ENCODE measurements around the gene CGNL1. TPM values are rescaled to one million over a fixed set of nuclear protein-coding genes. Genes with fewer than 3 reads are reported as not detected.

The CGNL1 gene
- total and polyA plus RNA-seq, 10 of the 15 experiments (the other 5 are each of a cell fraction or from before 2014, with no cell fraction given): under 0.01 to 0.27 (median 0.04) TPM; not detected in 3

- TF ChIP-seq IRF4 (IDR thresholded peaks at IDR 0.05; ENCODE audit: low read depth, low read length) (no peak), SRF (IDR thresholded peaks at IDR 0.05; ENCODE audit: low read depth in 2 of 2, low read length in 2 of 2) (no peak), ZNF217 (IDR thresholded peaks at IDR 0.05) (no peak), FOXK2 (IDR thresholded peaks at IDR 0.05) (no peak), TBL1XR1 (IDR thresholded peaks at IDR 0.05; ENCODE audit: low read depth, low read length) (no peak), NFXL1 (IDR thresholded peaks at IDR 0.05; ENCODE audit: borderline replicate concordance) (no peak), TAF1 (IDR thresholded peaks at IDR 0.05; ENCODE audit: borderline replicate concordance, low read depth, low read length) (no peak), EGR1 (IDR thresholded peaks at IDR 0.05; ENCODE audit: borderline replicate concordance in 1 of 2, low read depth in 2 of 2, low read length in 2 of 2) (no peak), KLF5 (IDR thresholded peaks at IDR 0.05; ENCODE audit: partially characterized antibody) (no peak)
Observed at GRCh38 chr15:57567891-57568290, 191.6 kb downstream of the CGNL1 start (continued).

DNA sequence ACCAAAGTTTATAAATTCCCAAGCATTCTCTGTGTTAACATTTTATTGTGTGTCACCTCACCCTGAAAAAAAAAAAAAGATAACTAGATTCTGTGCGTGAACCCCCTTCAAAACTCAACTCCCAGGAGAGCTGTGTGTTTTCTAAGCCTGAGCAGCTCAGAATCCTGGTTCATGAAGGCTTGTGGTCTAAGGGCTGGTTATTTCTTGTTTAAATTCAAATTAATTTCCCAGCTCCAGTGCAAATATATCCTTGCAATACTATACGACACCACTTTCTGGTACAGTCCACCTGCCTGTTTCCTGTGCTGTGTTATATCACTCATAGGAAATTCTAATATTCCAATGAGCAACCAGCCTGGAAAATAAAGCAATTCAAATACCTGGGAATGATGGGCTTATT lies 192.0 kb downstream of the CGNL1 start:
- ChIA-PET POLR2A (no interaction called here), CTCF (interaction anchor here (1.1 to 4.4 kb wide), 2 partner anchors 11 to 26 kb away, joined by 7 to 18 read pairs; no protein-coding TSS in a partner anchor), RAD21 (ENCODE audit: unreplicated experiment) (no interaction called here), SMC1A (ENCODE audit: uncharacterized antibody, unreplicated experiment) (no interaction called here)
- ATAC-seq (no peak), DNase-seq (ENCODE audit: low read depth, low spot score) (no peak), FAIRE-seq (no peak)
- H3K9me3 ChIP-seq (replicated peaks; ENCODE audit: control insufficient read depth, insufficient read depth, low read length): no peaks in the 10 kb centered on the region
- no peak overlapping the region for H3K9ac ChIP-seq (ENCODE audit: control insufficient read depth, insufficient read depth, low read length)
- WGBS (ENCODE audit: insufficient coverage, insufficient replicate concordance, low lambda C conversion rate, missing lambda C conversion rate): 53% methylated on average over 2 of the region's 2 CpGs
- no peaks in the 10 kb centered on the region for H3K79me2 ChIP-seq (ENCODE audit: control insufficient read depth, insufficient read depth, low read length)
- H3K27ac ChIP-seq (ENCODE audit: control insufficient read depth, insufficient read depth): no peak overlapping the region
- H2AFZ ChIP-seq (ENCODE audit: control insufficient read depth, low read depth, low read length): no peak overlapping the region
- in situ Hi-C loops (cut with MboI): loop anchor here (10.0 kb wide), 1 partner anchor 297 kb away; no protein-coding TSS in a partner anchor
- no peak overlapping the region for H3K4me3 ChIP-seq
- BruUV-seq (replicated peaks): no TSS peak
- TF ChIP-seq ATF7 (IDR thresholded peaks at IDR 0.05; ENCODE audit: low read depth) (no peak), ZNF24 (IDR thresholded peaks at IDR 0.05) (no peak), RELA (IDR thresholded peaks at IDR 0.05; ENCODE audit: borderline replicate concordance, partially characterized antibody) (no peak), MTA2 (IDR thresholded peaks at IDR 0.05; ENCODE audit: low read depth) (no peak), ASH2L (IDR thresholded peaks at IDR 0.05; ENCODE audit: borderline replicate concordance, low read depth) (no peak), ETV6 (conservative IDR thresholded peaks at IDR 0.05 in 1 of 2, IDR thresholded peaks at IDR 0.05 in 1 of 2; ENCODE audit: borderline replicate concordance in 1 of 2, low read depth in 1 of 2) (no peak), BMI1 (IDR thresholded peaks at IDR 0.05; ENCODE audit: borderline replicate concordance) (no peak), SP1 (IDR thresholded peaks at IDR 0.05; ENCODE audit: low read depth, low read length) (no peak), SMAD5 (IDR thresholded peaks at IDR 0.05; ENCODE audit: low read depth) (no peak)
- H4K20me1 ChIP-seq (ENCODE audit: control insufficient read depth, insufficient read depth): no peaks in the 10 kb centered on the region
- no peaks in the 10 kb centered on the region for H3K4me1 ChIP-seq (ENCODE audit: control insufficient read depth, insufficient read depth, low read length)
- H3K27me3 ChIP-seq (replicated peaks in 1 of 2; ENCODE audit: control insufficient read depth in 2 of 2, insufficient read depth in 2 of 2, low read length in 1 of 2): no peaks in the 10 kb centered on the region
- intact Hi-C loops (cut with micrococcal nuclease; ENCODE audit: unreplicated experiment): loop anchor here (10.0 kb wide), 2 partner anchors 167 to 497 kb away; partner anchors contain the start of gene ALDH1A2
- no peaks in the 10 kb centered on the region for H3K36me3 ChIP-seq (ENCODE audit: control insufficient read depth in 2 of 2, insufficient read depth in 2 of 2, low read length in 1 of 2)
- H3K4me2 ChIP-seq (ENCODE audit: control insufficient read depth, insufficient read depth): no peak overlapping the region

Measured in GM12878 (cell line).